Measurements from ENCODE around the gene CROT.

GRCh38 chr7:87414794-87415188 is 69.3 kb downstream of the CROT start:
- TF ChIP-seq CREB1 (CRISPR knock-in tag; IDR thresholded peaks at IDR 0.05), result no peak
- no peak for TF ChIP-seq CTCF (IDR thresholded peaks at IDR 0.05)
- no peak for TF ChIP-seq ESRRA (CRISPR knock-in tag; IDR thresholded peaks at IDR 0.05; ENCODE audit: borderline replicate concordance)
- TF ChIP-seq USF2 (CRISPR knock-in tag; IDR thresholded peaks at IDR 0.05), result no peak
- TF ChIP-seq PRDM15 (CRISPR knock-in tag; IDR thresholded peaks at IDR 0.05), result no peak
- no peak for TF ChIP-seq NFYB (CRISPR knock-in tag; conservative IDR thresholded peaks at IDR 0.05; ENCODE audit: low read depth)
- TF ChIP-seq IRF2 (CRISPR knock-in tag; IDR thresholded peaks at IDR 0.05; ENCODE audit: borderline replicate concordance, low read depth), result no peak
- TF ChIP-seq FOXK1 (CRISPR knock-in tag; IDR thresholded peaks at IDR 0.05), result no peak
- TF ChIP-seq SP1 (CRISPR knock-in tag; conservative IDR thresholded peaks at IDR 0.05), result no peak
- no peak for TF ChIP-seq NR3C1 (CRISPR knock-in tag; conservative IDR thresholded peaks at IDR 0.05; ENCODE audit: low read depth)
- TF ChIP-seq ZNF416 (CRISPR knock-in tag; IDR thresholded peaks at IDR 0.05), result no peak
- TF ChIP-seq NR2C2 (CRISPR knock-in tag; IDR thresholded peaks at IDR 0.05), result no peak
- TF ChIP-seq JUN (CRISPR knock-in tag; IDR thresholded peaks at IDR 0.05), result no peak

Data from WTC11 (cell line).